Measurements from ENCODE around the gene MBOAT1.

The MBOAT1 gene

GRCh38 chr6:20213271-20213798, 1.1 kb upstream of the MBOAT1 start:
- Histone ChIP-seq H3K9me3 (replicated peaks; ENCODE audit: low read length) (no peaks in the 10 kb centered on the region), H3K36me3 (ENCODE audit: insufficient read depth, low read length) (no peaks in the 10 kb centered on the region), H3K9ac (ENCODE audit: low read depth, low read length) (peak overlapping the region; percentile 82), H3K27me3 (ENCODE audit: control insufficient read depth, insufficient read depth, low read length) (no peaks in the 10 kb centered on the region), H3K4me3 (ENCODE audit: low read length) (peak overlapping the region; percentile 96), H3K4me2 (ENCODE audit: low read length) (peak overlapping the region; percentile 99), H3K4me1 (ENCODE audit: control insufficient read depth, insufficient read depth, low read length) (peaks cover 17% of the 10 kb centered on the region)

- peak overlapping the region; percentile 99 for H3K4me2 ChIP-seq (ENCODE audit: low read length)
- H3K4me1 ChIP-seq (ENCODE audit: control insufficient read depth, insufficient read depth, low read length) = peaks cover 17% of the 10 kb centered on the region
- H3K9me3 ChIP-seq (replicated peaks; ENCODE audit: low read length) = no peaks in the 10 kb centered on the region
- H3K27me3 ChIP-seq (ENCODE audit: control insufficient read depth, insufficient read depth, low read length) = no peaks in the 10 kb centered on the region
- H3K4me3 ChIP-seq (ENCODE audit: low read length) = peak overlapping the region; percentile 96
- H3K36me3 ChIP-seq (ENCODE audit: insufficient read depth, low read length) = no peaks in the 10 kb centered on the region
- peak overlapping the region; percentile 82 for H3K9ac ChIP-seq (ENCODE audit: low read depth, low read length)
Measured at GRCh38 chr6:20211941-20212391, 303 bp downstream of the MBOAT1 start.

GRCh38 chr6:20211037-20211940, 980 bp downstream of the MBOAT1 start:
- Histone ChIP-seq H3K36me3 (ENCODE audit: insufficient read depth, low read length) (no peaks in the 10 kb centered on the region), H3K4me3 (ENCODE audit: low read length) (peak overlapping the region; percentile 96), H3K4me1 (ENCODE audit: control insufficient read depth, insufficient read depth, low read length) (peaks cover 17% of the 10 kb centered on the region), H3K9ac (ENCODE audit: low read depth, low read length) (peak overlapping the region; percentile 82), H3K9me3 (replicated peaks; ENCODE audit: low read length) (no peaks in the 10 kb centered on the region), H3K27me3 (ENCODE audit: control insufficient read depth, insufficient read depth, low read length) (no peaks in the 10 kb centered on the region), H3K4me2 (ENCODE audit: low read length) (peak overlapping the region; percentile 99)

- H3K27me3 ChIP-seq (ENCODE audit: control insufficient read depth, insufficient read depth, low read length) = no peaks in the 10 kb centered on the region
- H3K4me1 ChIP-seq (ENCODE audit: control insufficient read depth, insufficient read depth, low read length) = peaks cover 17% of the 10 kb centered on the region
- H3K36me3 ChIP-seq (ENCODE audit: insufficient read depth, low read length) = no peaks in the 10 kb centered on the region
- no peak overlapping the region for H3K9ac ChIP-seq (ENCODE audit: low read depth, low read length)
- H3K4me2 ChIP-seq (ENCODE audit: low read length) = no peak overlapping the region
- H3K9me3 ChIP-seq (replicated peaks; ENCODE audit: low read length) = no peaks in the 10 kb centered on the region
- H3K4me3 ChIP-seq (ENCODE audit: low read length) = no peak overlapping the region
Measured at GRCh38 chr6:20210158-20210557, 2.1 kb downstream of the MBOAT1 start.

GRCh38 chr6:20208687-20209378, 3.4 kb downstream of the MBOAT1 start:
- no peaks in the 10 kb centered on the region for H3K36me3 ChIP-seq (ENCODE audit: insufficient read depth, low read length)
- peaks cover 17% of the 10 kb centered on the region for H3K4me1 ChIP-seq (ENCODE audit: control insufficient read depth, insufficient read depth, low read length)
- H3K9ac ChIP-seq (ENCODE audit: low read depth, low read length) = no peak overlapping the region
- no peak overlapping the region for H3K4me2 ChIP-seq (ENCODE audit: low read length)
- H3K9me3 ChIP-seq (replicated peaks; ENCODE audit: low read length) = no peaks in the 10 kb centered on the region
- H3K4me3 ChIP-seq (ENCODE audit: low read length) = no peak overlapping the region
- no peaks in the 10 kb centered on the region for H3K27me3 ChIP-seq (ENCODE audit: control insufficient read depth, insufficient read depth, low read length)

- H3K9me3 ChIP-seq (replicated peaks; ENCODE audit: low read length) = no peaks in the 10 kb centered on the region
- H3K27me3 ChIP-seq (ENCODE audit: control insufficient read depth, insufficient read depth, low read length) = no peaks in the 10 kb centered on the region
- H3K9ac ChIP-seq (ENCODE audit: low read depth, low read length) = no peak overlapping the region
- H3K4me1 ChIP-seq (ENCODE audit: control insufficient read depth, insufficient read depth, low read length) = peaks cover 10% of the 10 kb centered on the region
- H3K36me3 ChIP-seq (ENCODE audit: insufficient read depth, low read length) = no peaks in the 10 kb centered on the region
- no peak overlapping the region for H3K4me2 ChIP-seq (ENCODE audit: low read length)
- H3K4me3 ChIP-seq (ENCODE audit: low read length) = no peak overlapping the region
Measured at GRCh38 chr6:20207088-20207418, 5.2 kb downstream of the MBOAT1 start.

GRCh38 chr6:20205722-20206161, 6.5 kb downstream of the MBOAT1 start:
- Histone ChIP-seq H3K4me3 (ENCODE audit: low read length) (no peak overlapping the region), H3K27me3 (ENCODE audit: control insufficient read depth, insufficient read depth, low read length) (no peaks in the 10 kb centered on the region), H3K4me1 (ENCODE audit: control insufficient read depth, insufficient read depth, low read length) (peaks cover 8% of the 10 kb centered on the region), H3K4me2 (ENCODE audit: low read length) (no peak overlapping the region), H3K9me3 (replicated peaks; ENCODE audit: low read length) (no peaks in the 10 kb centered on the region), H3K36me3 (ENCODE audit: insufficient read depth, low read length) (no peaks in the 10 kb centered on the region), H3K9ac (ENCODE audit: low read depth, low read length) (no peak overlapping the region)

- no peak overlapping the region for H3K9ac ChIP-seq (ENCODE audit: low read depth, low read length)
- H3K4me1 ChIP-seq (ENCODE audit: control insufficient read depth, insufficient read depth, low read length) = peaks cover 8% of the 10 kb centered on the region
- H3K36me3 ChIP-seq (ENCODE audit: insufficient read depth, low read length) = no peaks in the 10 kb centered on the region
- no peaks in the 10 kb centered on the region for H3K27me3 ChIP-seq (ENCODE audit: control insufficient read depth, insufficient read depth, low read length)
- no peak overlapping the region for H3K4me2 ChIP-seq (ENCODE audit: low read length)
- H3K9me3 ChIP-seq (replicated peaks; ENCODE audit: low read length) = no peaks in the 10 kb centered on the region
- no peak overlapping the region for H3K4me3 ChIP-seq (ENCODE audit: low read length)
Measured at GRCh38 chr6:20204512-20204894, 7.8 kb downstream of the MBOAT1 start.

- Histone ChIP-seq H3K4me1 (ENCODE audit: control insufficient read depth, insufficient read depth, low read length) (peaks cover 8% of the 10 kb centered on the region), H3K27me3 (ENCODE audit: control insufficient read depth, insufficient read depth, low read length) (no peaks in the 10 kb centered on the region), H3K4me2 (ENCODE audit: low read length) (no peak overlapping the region), H3K9ac (ENCODE audit: low read depth, low read length) (no peak overlapping the region), H3K9me3 (replicated peaks; ENCODE audit: low read length) (no peaks in the 10 kb centered on the region), H3K4me3 (ENCODE audit: low read length) (no peak overlapping the region), H3K36me3 (ENCODE audit: insufficient read depth, low read length) (no peaks in the 10 kb centered on the region)
Measured at GRCh38 chr6:20203561-20204511, 8.4 kb downstream of the MBOAT1 start.

GRCh38 chr6:20202699-20203302, 9.5 kb downstream of the MBOAT1 start:
- Histone ChIP-seq H3K27me3 (ENCODE audit: control insufficient read depth, insufficient read depth, low read length) (no peaks in the 10 kb centered on the region), H3K4me1 (ENCODE audit: control insufficient read depth, insufficient read depth, low read length) (peaks cover 8% of the 10 kb centered on the region), H3K4me3 (ENCODE audit: low read length) (no peak overlapping the region), H3K9me3 (replicated peaks; ENCODE audit: low read length) (no peaks in the 10 kb centered on the region), H3K9ac (ENCODE audit: low read depth, low read length) (no peak overlapping the region), H3K4me2 (ENCODE audit: low read length) (no peak overlapping the region), H3K36me3 (ENCODE audit: insufficient read depth, low read length) (no peaks in the 10 kb centered on the region)
